Tibial nerve (tissue), 4 donors: Measurements from ENCODE around the gene RPL11.

ENCODE experiments used
- EP300 ChIP-seq, 2 donors: sonication (generic); formaldehyde crosslinking; IDR thresholded peaks; one replicate each; pipeline ENCODE4 v1.6.1; 2017; ENCODE audit warnings: antibody characterized with exemption in 2 of 2, mild to moderate bottlenecking in 1 of 2
- POLR2A ChIP-seq, 2 donors: fragments of 450-650 bp; IDR thresholded peaks; one replicate each; pipeline ENCODE4 v1.6.1; 2017; ENCODE audit warnings: antibody characterized with exemption in 2 of 2, mild to moderate bottlenecking in 2 of 2, moderate library complexity in 2 of 2
- TF ChIP-seq, protein P1 (sequence below), 5 experiments: fragments of 200-600 bp in 3 of 5; fragments of 450-650 bp in 2 of 5; sonication (generic) in 3 of 5; IDR thresholded peaks; one replicate each; pipeline ENCODE4 v1.5.1; 2016 to 2019; ENCODE audit warnings: antibody characterized with exemption in 5 of 5, mild to moderate bottlenecking in 3 of 5, moderate library complexity in 2 of 5

DNA sequence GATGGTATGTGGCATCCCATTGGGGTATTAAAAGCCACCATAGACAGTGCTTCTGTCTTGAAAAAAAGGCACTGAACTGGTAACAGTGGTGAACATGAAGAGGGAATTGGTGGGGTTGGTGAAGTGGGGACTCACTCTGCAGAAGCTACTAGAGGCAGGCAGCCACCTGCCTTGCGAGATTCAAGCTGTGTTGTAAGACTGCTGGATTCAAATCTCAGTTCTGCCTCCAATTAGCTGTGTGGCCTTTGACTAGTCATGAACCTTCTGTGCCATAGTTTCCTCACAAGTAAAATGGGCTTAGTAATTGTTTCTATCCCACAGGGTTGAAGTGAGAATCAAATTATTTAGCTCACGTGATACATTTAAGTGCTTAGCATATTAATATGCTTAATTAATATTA is 35.1 kb downstream of the RPL11 start:
- TF ChIP-seq, protein P1, sequence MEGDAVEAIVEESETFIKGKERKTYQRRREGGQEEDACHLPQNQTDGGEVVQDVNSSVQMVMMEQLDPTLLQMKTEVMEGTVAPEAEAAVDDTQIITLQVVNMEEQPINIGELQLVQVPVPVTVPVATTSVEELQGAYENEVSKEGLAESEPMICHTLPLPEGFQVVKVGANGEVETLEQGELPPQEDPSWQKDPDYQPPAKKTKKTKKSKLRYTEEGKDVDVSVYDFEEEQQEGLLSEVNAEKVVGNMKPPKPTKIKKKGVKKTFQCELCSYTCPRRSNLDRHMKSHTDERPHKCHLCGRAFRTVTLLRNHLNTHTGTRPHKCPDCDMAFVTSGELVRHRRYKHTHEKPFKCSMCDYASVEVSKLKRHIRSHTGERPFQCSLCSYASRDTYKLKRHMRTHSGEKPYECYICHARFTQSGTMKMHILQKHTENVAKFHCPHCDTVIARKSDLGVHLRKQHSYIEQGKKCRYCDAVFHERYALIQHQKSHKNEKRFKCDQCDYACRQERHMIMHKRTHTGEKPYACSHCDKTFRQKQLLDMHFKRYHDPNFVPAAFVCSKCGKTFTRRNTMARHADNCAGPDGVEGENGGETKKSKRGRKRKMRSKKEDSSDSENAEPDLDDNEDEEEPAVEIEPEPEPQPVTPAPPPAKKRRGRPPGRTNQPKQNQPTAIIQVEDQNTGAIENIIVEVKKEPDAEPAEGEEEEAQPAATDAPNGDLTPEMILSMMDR (IDR thresholded peaks at IDR 0.05): no peak
- TF ChIP-seq EP300 (IDR thresholded peaks at IDR 0.05): no peak
- TF ChIP-seq POLR2A (IDR thresholded peaks at IDR 0.05): no peak
